ENCODE measurements around the gene COQ9.

- no peak for TF ChIP-seq CTCF (IDR thresholded peaks at IDR 0.05 in 2 of 3, conservative IDR thresholded peaks at IDR 0.05 in 1 of 3; ENCODE audit: borderline replicate concordance in 1 of 3, insufficient read depth in 1 of 3, low read depth in 2 of 3, low read length in 2 of 3)
- TF ChIP-seq POLR2A (IDR thresholded peaks at IDR 0.05; ENCODE audit: borderline replicate concordance, extremely low read depth, insufficient read depth, insufficient read length) = no peak
- no peak for TF ChIP-seq MAX (IDR thresholded peaks at IDR 0.05)
- no peak for TF ChIP-seq POLR2AphosphoS5 (IDR thresholded peaks at IDR 0.05; ENCODE audit: low read depth, low read length)
- TF ChIP-seq EZH2phosphoT487 (IDR thresholded peaks at IDR 0.05; ENCODE audit: borderline replicate concordance) = no peak
- TF ChIP-seq ZNF274 (IDR thresholded peaks at IDR 0.05; ENCODE audit: low read depth, low read length) = no peak
- TF ChIP-seq EGR1 (IDR thresholded peaks at IDR 0.05; ENCODE audit: low read depth) = no peak
These were observed 24.8 kb downstream of the COQ9 start for GRCh38 chr16:57471852-57472664.
